Lower lobe of right lung (tissue), 2 donors: Measurements from ENCODE around the gene C11orf86. TPM values are rescaled to one million over a fixed set of nuclear protein-coding genes. Genes with fewer than 3 reads are reported as not detected.

ENCODE experiments used
- ATAC-seq, 2 donors: fragments of 200-7000 bp; cut with Tn5 transposase; one replicate each; pipeline ENCODE4 v1.9.1; 2020 to 2022; ENCODE audit warnings: mild to moderate bottlenecking in 2 of 2, moderate library complexity in 2 of 2
- DNase-seq: peaks from one replicate; pipeline ENCODE4 v3.0.0-alpha.2; 2020
- H3K27ac ChIP-seq: fragments of 200-600 bp; one replicate; pipeline ENCODE4 v1.8.0; 2022
- H3K27me3 ChIP-seq: fragments of 200-600 bp; one replicate; pipeline ENCODE4 v1.8.0; 2022; ENCODE audit warnings: low read depth
- H3K36me3 ChIP-seq: fragments of 200-600 bp; one replicate; pipeline ENCODE4 v1.8.0; 2022; ENCODE audit warnings: mild to moderate bottlenecking
- H3K4me1 ChIP-seq: fragments of 200-600 bp; one replicate; pipeline ENCODE4 v1.8.0; 2022
- H3K4me3 ChIP-seq: fragments of 200-600 bp; one replicate; pipeline ENCODE4 v1.8.0; 2022; ENCODE audit warnings: mild to moderate bottlenecking
- H3K9me3 ChIP-seq: fragments of 200-600 bp; one replicate; pipeline ENCODE4 v1.8.0; 2022
- intact Hi-C: fragments of 100-400 bp; cut with DNase I; formaldehyde crosslinking; loops from one replicate; pipeline ENCODE4 v1.11.0; 2022
- total RNA-seq: library from RNA; stranded (reverse); fragmentation: NEBNext Ultra II Directional; extraction: Animal tissue kit (Norgen Biotek cat#: 25700); gene quantifications from one replicate; pipeline ENCODE4 v1.2.1, GENCODE V29; 2021
- TF ChIP-seq, protein P1 (sequence below): fragments of 200-600 bp; IDR thresholded peaks from one replicate; pipeline ENCODE4 v1.8.0; 2022; ENCODE audit warnings: antibody characterized with exemption, mild to moderate bottlenecking
- donor health status: DM: no; HTN: yes; CAD: no; lungs with severe emphysema.

Gene C11orf86
- total RNA-seq, 1 donor from 2014 or later, result not detected

DNA sequence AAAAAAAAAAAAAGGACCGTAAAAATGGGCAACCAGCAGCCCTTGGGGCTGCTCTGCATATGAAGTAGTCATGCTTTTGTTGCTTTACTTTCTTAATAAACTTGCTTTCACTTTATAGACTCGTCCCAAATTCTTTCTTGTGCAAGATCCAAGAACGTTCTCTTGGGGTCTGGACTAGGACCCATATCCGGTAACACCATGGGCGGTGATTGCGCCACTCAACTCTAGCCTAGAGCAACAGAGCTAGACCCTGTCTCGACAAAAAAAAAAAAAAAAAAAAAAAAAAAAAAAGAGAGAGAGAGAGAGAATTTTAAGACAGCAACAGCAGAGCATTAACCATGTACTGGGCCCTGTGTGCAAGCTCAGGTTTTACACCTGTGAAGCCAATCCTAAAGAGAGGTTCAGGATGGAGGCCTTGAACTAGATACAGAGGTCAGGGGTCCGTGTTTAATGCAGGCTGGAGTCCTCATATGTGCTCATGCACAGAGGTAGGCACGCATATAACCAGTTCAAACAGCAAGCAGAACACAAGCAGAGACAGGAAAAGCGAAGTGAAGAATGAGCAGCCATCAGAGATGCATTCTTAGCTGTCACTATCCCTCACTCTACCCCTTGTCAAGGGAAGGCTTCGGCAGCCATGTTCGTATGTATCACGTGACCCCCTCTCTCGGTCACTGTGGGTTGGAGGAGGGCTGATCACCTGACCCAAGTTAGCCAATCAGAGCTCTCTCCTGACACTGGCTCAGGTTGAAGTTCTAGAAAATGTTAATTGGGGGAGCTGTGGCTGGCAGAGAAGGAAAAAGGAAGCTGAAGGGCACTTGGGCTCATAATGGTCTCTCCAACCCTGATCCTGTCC, 31.2 kb downstream of the C11orf86 start:
- Histone ChIP-seq H3K36me3 (no peaks in the 10 kb centered on the region), H3K27me3 (no peaks in the 10 kb centered on the region), H3K4me3 (no peak overlapping the region), H3K27ac (no peak overlapping the region), H3K4me1 (no peaks in the 10 kb centered on the region), H3K9me3 (no peaks in the 10 kb centered on the region)
- TF ChIP-seq, protein P1, sequence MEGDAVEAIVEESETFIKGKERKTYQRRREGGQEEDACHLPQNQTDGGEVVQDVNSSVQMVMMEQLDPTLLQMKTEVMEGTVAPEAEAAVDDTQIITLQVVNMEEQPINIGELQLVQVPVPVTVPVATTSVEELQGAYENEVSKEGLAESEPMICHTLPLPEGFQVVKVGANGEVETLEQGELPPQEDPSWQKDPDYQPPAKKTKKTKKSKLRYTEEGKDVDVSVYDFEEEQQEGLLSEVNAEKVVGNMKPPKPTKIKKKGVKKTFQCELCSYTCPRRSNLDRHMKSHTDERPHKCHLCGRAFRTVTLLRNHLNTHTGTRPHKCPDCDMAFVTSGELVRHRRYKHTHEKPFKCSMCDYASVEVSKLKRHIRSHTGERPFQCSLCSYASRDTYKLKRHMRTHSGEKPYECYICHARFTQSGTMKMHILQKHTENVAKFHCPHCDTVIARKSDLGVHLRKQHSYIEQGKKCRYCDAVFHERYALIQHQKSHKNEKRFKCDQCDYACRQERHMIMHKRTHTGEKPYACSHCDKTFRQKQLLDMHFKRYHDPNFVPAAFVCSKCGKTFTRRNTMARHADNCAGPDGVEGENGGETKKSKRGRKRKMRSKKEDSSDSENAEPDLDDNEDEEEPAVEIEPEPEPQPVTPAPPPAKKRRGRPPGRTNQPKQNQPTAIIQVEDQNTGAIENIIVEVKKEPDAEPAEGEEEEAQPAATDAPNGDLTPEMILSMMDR, result no peak
- intact Hi-C loops, result no loop called here
- ATAC-seq, result no peak
- DNase-seq, result no peak

DNA sequence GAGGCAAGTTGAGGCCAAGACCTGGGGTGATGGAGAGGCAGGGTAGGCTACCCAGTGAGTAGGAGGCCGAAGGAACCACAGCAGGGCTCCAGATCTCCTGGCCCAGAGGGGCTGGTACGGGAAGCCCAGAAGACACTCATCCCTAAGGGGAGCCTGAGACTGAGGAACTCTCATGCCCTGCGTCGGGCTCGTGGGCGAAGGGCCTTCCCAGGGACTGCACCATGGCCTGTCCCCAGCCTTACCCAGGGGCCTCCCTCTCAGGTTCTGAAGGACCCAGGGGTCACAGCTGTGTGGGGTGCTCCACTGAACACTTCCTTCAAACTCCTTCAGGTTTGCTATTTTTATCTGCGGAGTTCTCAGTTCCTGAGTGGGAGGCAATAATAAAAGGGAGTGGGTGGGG, 32.0 kb downstream of the C11orf86 start:
- ATAC-seq, result no peak
- H3K27ac ChIP-seq, result no peak overlapping the region
- no peaks in the 10 kb centered on the region for H3K27me3 ChIP-seq
- no peaks in the 10 kb centered on the region for H3K4me1 ChIP-seq
- no peaks in the 10 kb centered on the region for H3K9me3 ChIP-seq
- intact Hi-C loops, result no loop called here
- H3K36me3 ChIP-seq, result no peaks in the 10 kb centered on the region
- TF ChIP-seq, protein P1, result no peak
- no peak for DNase-seq
- no peak overlapping the region for H3K4me3 ChIP-seq

DNA sequence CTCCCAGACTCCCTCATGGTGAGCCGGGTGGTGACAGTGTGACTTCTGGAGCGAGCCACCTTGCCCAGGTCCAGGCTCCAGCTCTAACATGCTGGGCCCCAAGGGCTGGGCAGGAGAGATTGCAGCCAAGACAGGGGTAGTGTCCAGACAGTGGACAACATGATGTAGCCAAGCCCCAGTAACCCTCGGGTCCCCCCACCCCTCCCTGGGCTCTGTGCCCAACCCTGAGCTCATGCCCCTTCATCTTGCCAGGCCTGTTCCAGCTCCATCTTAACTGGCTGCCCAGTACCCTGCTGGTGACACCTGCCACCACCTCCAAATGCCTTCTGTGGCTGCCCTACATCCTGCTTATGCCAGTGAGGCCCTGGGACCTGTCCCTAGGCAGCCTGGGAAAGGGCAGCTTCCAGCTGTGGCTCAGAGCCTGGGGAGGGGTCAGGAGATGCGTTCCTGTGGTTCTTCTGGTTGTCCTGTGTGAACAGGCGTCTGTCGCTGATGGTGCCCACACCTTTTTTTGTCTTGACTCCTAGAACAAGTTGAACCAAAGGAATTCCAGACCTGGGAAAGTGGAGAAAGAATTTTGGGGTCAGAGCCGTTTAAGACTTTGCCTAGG, 35.3 kb downstream of the C11orf86 start:
- H3K27me3 ChIP-seq, result no peaks in the 10 kb centered on the region
- H3K9me3 ChIP-seq, result no peaks in the 10 kb centered on the region
- H3K4me3 ChIP-seq, result no peak overlapping the region
- no peak for DNase-seq
- TF ChIP-seq, protein P1, result no peak
- intact Hi-C loops, result no loop called here
- H3K36me3 ChIP-seq, result no peaks in the 10 kb centered on the region
- H3K27ac ChIP-seq, result no peak overlapping the region
- H3K4me1 ChIP-seq, result no peaks in the 10 kb centered on the region
- ATAC-seq, result no peak

- no peak overlapping the region for H3K4me3 ChIP-seq
- ATAC-seq (peak in 1 of 2 donors; percentile 30), DNase-seq (no peak)
- H3K27me3 ChIP-seq, result no peaks in the 10 kb centered on the region
- intact Hi-C loops, result no loop called here
- H3K36me3 ChIP-seq, result no peaks in the 10 kb centered on the region
- H3K9me3 ChIP-seq, result no peaks in the 10 kb centered on the region
- H3K27ac ChIP-seq, result no peak overlapping the region
- TF ChIP-seq, protein P1, result no peak
- H3K4me1 ChIP-seq, result no peaks in the 10 kb centered on the region
Measured at GRCh38 chr11:67013511-67014045, 38.5 kb downstream of the C11orf86 start.

GRCh38 chr11:67014343-67014742, 39.2 kb downstream of the C11orf86 start:
- H3K4me1 ChIP-seq, result no peaks in the 10 kb centered on the region
- no peaks in the 10 kb centered on the region for H3K27me3 ChIP-seq
- no peaks in the 10 kb centered on the region for H3K9me3 ChIP-seq
- TF ChIP-seq, protein P1, result no peak
- H3K36me3 ChIP-seq, result no peaks in the 10 kb centered on the region
- DNase-seq (no peak), ATAC-seq (no peak)
- H3K4me3 ChIP-seq, result no peak overlapping the region
- no peak overlapping the region for H3K27ac ChIP-seq
- intact Hi-C loops, result no loop called here
